ENCODE data around the gene UBAC1.

UBAC1 gene, protein sequence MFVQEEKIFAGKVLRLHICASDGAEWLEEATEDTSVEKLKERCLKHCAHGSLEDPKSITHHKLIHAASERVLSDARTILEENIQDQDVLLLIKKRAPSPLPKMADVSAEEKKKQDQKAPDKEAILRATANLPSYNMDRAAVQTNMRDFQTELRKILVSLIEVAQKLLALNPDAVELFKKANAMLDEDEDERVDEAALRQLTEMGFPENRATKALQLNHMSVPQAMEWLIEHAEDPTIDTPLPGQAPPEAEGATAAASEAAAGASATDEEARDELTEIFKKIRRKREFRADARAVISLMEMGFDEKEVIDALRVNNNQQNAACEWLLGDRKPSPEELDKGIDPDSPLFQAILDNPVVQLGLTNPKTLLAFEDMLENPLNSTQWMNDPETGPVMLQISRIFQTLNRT

DNA sequence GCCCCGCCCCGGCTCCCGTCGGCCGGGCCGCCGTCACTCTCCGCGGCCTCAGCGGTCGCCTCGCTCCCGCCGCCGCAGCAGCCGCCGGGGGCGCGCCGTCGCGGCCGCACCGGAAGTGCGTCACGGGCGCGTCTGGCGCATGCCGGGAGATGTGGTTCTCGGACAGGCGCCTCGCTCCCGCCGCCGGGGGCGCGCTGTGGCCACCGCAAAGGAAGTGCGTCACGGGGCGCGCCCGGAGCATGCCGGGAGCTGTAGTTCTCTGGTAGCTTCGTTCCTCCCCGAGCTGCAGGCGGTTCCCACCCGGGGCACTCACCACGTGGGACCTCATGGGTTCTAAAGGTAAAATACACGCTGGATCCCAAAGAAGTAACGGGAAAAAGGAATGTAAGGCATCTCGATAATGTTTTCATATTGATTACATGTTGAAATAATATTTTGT, at the start of gene UBAC1:
Gene UBAC1, minus strand, starts transcription at position 97 of the 439 bp plus-strand sequence. CDS start 211 bp downstream, outside the sequence.
- H3K4me3 ChIP-seq (ENCODE audit: low read length) = peak within 1 kb of the TSS; percentile 71
- H2AFZ ChIP-seq (ENCODE audit: low read depth, low read length) = peak within 1 kb of the TSS; percentile 75
- no peaks in the 10 kb centered on the region for H3K9me3 ChIP-seq (ENCODE audit: low read length)
- peaks cover 27% of the 10 kb centered on the region for H3K4me1 ChIP-seq (ENCODE audit: insufficient read depth, low read length)
- no peaks in the 10 kb centered on the region for H3K27me3 ChIP-seq (ENCODE audit: insufficient read depth, low read length)
- no peaks in the 10 kb centered on the region for H3K36me3 ChIP-seq (ENCODE audit: insufficient read depth, low read length)

DNA sequence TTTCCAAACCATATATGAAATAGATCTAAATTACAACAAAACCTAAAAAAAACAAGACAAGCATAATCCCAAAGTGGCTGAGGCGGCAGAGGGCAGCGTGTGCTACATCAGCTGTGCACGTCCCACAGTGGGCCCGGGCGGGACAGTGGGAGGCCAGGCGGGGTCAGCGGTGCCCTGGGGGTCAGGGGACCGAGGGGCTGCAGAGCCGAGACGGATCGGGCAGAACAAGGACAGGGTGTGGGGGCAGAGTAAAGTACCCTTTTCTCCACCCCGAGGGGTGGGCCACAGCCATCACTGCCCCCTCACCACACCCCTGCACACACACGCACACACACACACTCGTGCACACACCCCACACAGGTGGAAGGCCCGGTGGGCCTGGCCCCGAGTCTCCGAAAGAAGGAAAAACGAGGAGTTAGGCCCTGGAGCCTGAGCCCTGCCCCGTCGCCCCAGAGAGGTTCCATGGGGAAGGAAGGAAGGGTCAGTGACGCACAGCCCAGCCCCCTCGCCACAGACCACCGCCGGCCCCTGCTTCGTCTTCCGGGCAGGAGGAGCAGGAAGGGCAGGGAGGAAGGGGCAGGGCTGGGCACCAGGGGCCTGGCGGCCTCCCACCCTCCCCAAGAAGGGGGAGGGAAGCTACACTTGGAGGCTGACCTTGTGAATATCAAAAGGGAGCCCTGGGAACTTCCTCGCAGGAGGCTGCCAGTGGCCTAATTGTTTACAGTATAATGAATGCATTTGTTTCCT, 49.6 kb upstream of the UBAC1 start:
- Histone ChIP-seq H3K9me3 (ENCODE audit: low read length) (peaks cover 4% of the 10 kb centered on the region), H3K27me3 (ENCODE audit: insufficient read depth, low read length) (no peaks in the 10 kb centered on the region), H2AFZ (ENCODE audit: low read depth, low read length) (no peak overlapping the region), H3K4me3 (ENCODE audit: low read length) (no peak overlapping the region), H3K36me3 (ENCODE audit: insufficient read depth, low read length) (peaks cover 4% of the 10 kb centered on the region), H3K4me1 (ENCODE audit: insufficient read depth, low read length) (peaks cover 40% of the 10 kb centered on the region)

DNA sequence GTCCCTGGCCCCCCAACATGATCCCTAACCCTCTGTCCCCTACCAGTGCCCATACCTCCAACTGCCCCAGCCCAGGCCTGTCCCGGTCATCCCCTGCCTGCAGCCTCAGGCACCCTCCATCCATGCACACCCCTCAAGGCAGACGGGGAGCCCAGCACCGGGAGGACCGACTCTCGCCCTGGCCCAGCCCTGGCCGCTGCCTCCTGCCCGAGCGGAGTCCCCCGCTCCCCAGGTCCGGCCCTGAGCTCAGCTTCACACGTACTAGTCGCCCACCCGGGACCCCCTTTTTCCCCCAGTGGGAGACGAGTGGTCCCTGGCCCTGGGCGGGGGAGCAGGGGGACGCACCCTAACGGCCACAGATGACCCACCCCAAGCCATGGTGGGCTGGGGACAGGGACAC, 49.0 kb upstream of the UBAC1 start:
- peaks cover 4% of the 10 kb centered on the region for H3K36me3 ChIP-seq (ENCODE audit: insufficient read depth, low read length)
- no peak overlapping the region for H3K4me3 ChIP-seq (ENCODE audit: low read length)
- peaks cover 4% of the 10 kb centered on the region for H3K9me3 ChIP-seq (ENCODE audit: low read length)
- H3K27me3 ChIP-seq (ENCODE audit: insufficient read depth, low read length) = no peaks in the 10 kb centered on the region
- H2AFZ ChIP-seq (ENCODE audit: low read depth, low read length) = no peak overlapping the region
- peaks cover 46% of the 10 kb centered on the region for H3K4me1 ChIP-seq (ENCODE audit: insufficient read depth, low read length)

DNA sequence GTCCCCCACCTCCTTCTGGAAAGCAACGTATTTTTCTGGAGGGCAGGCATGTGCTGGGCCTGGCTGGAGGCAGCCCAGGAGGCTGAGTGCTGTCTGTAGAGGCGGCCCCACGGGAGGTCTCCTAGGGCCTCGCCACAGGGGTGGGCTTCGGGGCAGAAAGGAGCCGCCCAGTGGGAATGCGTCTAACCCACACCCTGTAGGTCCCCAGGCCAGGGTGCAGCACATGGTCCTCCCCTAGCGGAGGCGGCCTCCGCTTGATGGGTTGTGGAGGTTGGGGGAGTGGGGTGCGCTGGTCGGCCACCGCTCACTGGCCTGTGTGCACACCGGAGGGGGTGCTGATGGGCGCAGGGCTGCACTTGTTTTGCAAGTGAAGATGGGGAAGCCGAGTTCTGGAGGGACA, 48.3 kb upstream of the UBAC1 start:
- H3K4me1 ChIP-seq (ENCODE audit: insufficient read depth, low read length) = peaks cover 53% of the 10 kb centered on the region
- H3K27me3 ChIP-seq (ENCODE audit: insufficient read depth, low read length) = no peaks in the 10 kb centered on the region
- no peak overlapping the region for H2AFZ ChIP-seq (ENCODE audit: low read depth, low read length)
- no peak overlapping the region for H3K4me3 ChIP-seq (ENCODE audit: low read length)
- H3K36me3 ChIP-seq (ENCODE audit: insufficient read depth, low read length) = peaks cover 4% of the 10 kb centered on the region
- peaks cover 4% of the 10 kb centered on the region for H3K9me3 ChIP-seq (ENCODE audit: low read length)

DNA sequence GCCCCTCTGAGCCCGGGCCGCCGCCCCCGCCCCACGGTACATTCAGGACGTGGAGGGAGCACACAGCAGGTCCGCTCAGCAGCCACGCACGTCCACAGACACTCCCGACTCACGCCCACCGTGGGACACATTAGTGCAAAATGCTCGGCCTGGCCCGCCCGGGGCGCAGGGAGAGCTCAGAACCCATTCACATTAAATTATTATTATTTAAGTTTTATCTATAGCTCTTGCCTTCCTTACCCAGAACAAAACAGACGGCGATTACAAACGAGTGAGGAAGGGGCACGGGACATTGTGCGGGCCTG, 47.5 kb upstream of the UBAC1 start:
- H2AFZ ChIP-seq (ENCODE audit: low read depth, low read length) = no peak overlapping the region
- H3K9me3 ChIP-seq (ENCODE audit: low read length) = peaks cover 4% of the 10 kb centered on the region
- peaks cover 3% of the 10 kb centered on the region for H3K36me3 ChIP-seq (ENCODE audit: insufficient read depth, low read length)
- no peaks in the 10 kb centered on the region for H3K27me3 ChIP-seq (ENCODE audit: insufficient read depth, low read length)
- no peak overlapping the region for H3K4me3 ChIP-seq (ENCODE audit: low read length)
- peaks cover 61% of the 10 kb centered on the region for H3K4me1 ChIP-seq (ENCODE audit: insufficient read depth, low read length)

DNA sequence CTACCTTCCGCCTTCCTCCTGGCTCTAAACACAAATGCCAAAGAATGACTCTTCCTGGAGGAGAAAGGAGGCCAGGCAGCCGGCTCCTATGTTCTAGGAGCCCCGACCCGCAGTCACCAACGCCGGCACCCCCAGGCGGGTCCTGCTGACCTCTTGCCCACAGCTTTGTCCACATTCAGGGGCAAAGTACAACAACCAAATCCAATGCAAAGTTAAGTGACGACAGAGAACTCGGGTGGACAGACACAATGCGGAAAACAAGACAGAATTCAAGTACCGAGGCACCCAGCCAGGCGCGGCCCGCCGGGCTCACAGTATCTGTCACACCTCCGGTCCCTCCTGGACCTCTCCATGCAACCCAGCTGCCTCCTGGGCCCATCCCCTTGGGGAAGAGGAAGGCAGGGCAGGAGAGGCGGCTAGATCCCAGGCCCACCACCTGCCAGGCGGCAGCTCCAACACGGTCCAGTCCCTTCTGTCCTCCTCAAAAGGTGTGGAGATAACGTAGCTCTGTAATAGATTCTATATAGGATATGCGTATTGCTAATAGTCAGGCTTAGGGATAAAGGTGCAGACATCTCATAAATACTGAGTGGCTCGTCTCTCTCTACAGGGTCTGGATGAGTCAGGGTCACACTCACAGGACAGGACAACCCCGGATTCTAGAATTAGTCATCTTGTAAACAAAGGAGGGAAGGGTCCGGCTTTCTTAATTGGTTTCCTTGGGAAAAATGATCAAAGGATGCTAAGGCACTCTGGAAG, 46.9 kb upstream of the UBAC1 start:
- peaks cover 2% of the 10 kb centered on the region for H3K36me3 ChIP-seq (ENCODE audit: insufficient read depth, low read length)
- H2AFZ ChIP-seq (ENCODE audit: low read depth, low read length) = no peak overlapping the region
- peaks cover 67% of the 10 kb centered on the region for H3K4me1 ChIP-seq (ENCODE audit: insufficient read depth, low read length)
- H3K9me3 ChIP-seq (ENCODE audit: low read length) = peaks cover under 1% of the 10 kb centered on the region
- H3K27me3 ChIP-seq (ENCODE audit: insufficient read depth, low read length) = no peaks in the 10 kb centered on the region
- H3K4me3 ChIP-seq (ENCODE audit: low read length) = no peak overlapping the region

DNA sequence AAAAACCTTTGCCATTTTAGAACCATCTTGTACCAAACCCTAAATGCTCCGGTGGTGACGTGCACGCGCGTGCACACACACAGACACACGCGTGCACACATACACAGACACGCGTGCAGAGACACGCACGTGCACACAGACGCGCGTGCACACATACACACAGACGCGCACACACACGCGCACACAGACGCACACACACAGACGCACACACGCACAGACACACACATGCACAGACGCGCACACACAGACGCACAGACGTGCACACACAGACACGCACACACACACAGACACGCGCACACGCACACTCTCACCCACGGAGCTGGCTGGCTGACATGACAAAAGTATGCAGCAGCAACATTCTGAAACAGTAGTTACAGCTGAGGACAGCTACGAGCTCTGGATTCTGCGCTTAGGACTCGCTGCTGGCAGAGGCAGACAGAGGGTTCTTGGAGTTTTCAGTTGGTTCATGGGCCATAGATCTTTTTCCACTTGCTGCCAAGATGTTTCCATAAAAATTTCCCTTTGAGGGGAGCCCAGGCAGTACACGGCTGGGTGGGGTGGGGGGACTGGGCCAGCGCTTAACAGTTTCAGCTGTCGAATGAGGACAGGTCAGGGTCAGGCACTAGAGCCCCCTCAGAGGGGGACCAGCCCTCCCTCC, 46.2 kb upstream of the UBAC1 start:
- no peaks in the 10 kb centered on the region for H3K9me3 ChIP-seq (ENCODE audit: low read length)
- H2AFZ ChIP-seq (ENCODE audit: low read depth, low read length) = no peak overlapping the region
- no peaks in the 10 kb centered on the region for H3K27me3 ChIP-seq (ENCODE audit: insufficient read depth, low read length)
- peaks cover 2% of the 10 kb centered on the region for H3K36me3 ChIP-seq (ENCODE audit: insufficient read depth, low read length)
- no peak overlapping the region for H3K4me3 ChIP-seq (ENCODE audit: low read length)
- peaks cover 70% of the 10 kb centered on the region for H3K4me1 ChIP-seq (ENCODE audit: insufficient read depth, low read length)

DNA sequence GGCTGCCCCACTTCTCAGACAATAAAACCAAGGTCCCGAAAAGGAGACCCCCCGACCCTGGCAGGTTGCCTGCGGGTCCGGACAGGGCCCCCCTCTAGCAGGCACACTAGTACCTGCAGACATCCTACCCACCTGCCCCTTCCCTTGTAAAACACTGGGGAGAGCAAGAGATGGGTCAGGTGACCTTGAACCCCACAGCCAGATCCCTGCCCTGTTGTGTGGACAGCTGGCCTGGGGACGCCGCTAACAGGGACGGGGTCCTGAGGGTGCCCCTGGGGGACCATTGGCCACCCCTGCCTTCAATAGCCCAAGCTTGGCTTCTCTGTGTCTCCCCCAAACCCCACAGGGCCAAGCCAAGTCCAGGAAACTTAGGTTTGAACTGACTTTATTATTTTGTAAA, 45.0 kb upstream of the UBAC1 start:
- Histone ChIP-seq H3K27me3 (ENCODE audit: insufficient read depth, low read length) (no peaks in the 10 kb centered on the region), H2AFZ (ENCODE audit: low read depth, low read length) (no peak overlapping the region), H3K9me3 (ENCODE audit: low read length) (no peaks in the 10 kb centered on the region), H3K4me1 (ENCODE audit: insufficient read depth, low read length) (peaks cover 72% of the 10 kb centered on the region), H3K36me3 (ENCODE audit: insufficient read depth, low read length) (no peaks in the 10 kb centered on the region), H3K4me3 (ENCODE audit: low read length) (no peak overlapping the region)

DNA sequence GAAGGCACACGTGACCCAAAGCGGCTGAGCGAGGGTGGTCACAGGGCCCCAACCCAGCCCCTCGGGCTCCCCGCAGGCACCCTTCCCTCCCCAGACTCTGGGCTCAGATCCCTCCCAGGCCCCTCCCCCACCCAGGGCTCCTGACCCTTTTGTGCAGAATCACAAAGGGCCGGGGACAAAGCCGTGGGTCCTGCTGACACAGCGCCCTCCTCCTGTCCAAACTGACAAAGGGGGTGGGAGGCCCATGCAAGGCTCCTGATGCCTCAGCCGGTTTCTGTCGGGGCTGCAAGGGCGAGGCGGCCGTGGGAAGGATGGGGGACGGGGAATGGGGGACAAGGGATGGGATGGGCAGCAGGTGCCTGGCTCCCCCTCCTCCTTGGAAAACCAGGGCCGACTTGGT, 43.5 kb upstream of the UBAC1 start:
- H3K4me3 ChIP-seq (ENCODE audit: low read length) = no peak overlapping the region
- H3K4me1 ChIP-seq (ENCODE audit: insufficient read depth, low read length) = peaks cover 72% of the 10 kb centered on the region
- H3K36me3 ChIP-seq (ENCODE audit: insufficient read depth, low read length) = no peaks in the 10 kb centered on the region

DNA sequence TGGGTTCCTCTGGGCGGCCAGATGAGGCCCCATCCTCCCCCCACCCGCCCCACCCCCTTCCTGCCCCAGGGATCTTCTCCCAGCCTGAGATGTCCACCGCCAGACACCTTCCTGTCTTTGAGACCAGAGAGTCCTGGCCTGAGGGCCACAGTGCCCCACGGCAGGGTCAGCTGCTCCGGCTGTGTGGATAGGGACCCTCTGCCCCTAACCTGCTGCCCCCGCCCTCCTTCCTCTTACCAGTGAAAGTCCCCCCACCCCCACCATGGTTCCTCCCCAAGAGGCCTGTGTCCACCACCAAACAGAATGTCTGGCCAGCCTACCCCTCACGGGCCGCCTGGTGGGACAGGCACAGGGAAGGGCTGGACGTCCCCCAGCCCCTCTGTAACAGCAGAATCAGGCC, 43.0 kb upstream of the UBAC1 start:
- Histone ChIP-seq H3K4me1 (ENCODE audit: insufficient read depth, low read length) (peaks cover 69% of the 10 kb centered on the region), H2AFZ (ENCODE audit: low read depth, low read length) (no peak overlapping the region), H3K9me3 (ENCODE audit: low read length) (no peaks in the 10 kb centered on the region), H3K27me3 (ENCODE audit: insufficient read depth, low read length) (no peaks in the 10 kb centered on the region), H3K36me3 (ENCODE audit: insufficient read depth, low read length) (no peaks in the 10 kb centered on the region), H3K4me3 (ENCODE audit: low read length) (no peak overlapping the region)

More for the DNA sequence above, 43.5 kb upstream of the UBAC1 start:
- Histone ChIP-seq H3K9me3 (ENCODE audit: low read length) (no peaks in the 10 kb centered on the region), H3K27me3 (ENCODE audit: insufficient read depth, low read length) (no peaks in the 10 kb centered on the region), H2AFZ (ENCODE audit: low read depth, low read length) (no peak overlapping the region)

DNA sequence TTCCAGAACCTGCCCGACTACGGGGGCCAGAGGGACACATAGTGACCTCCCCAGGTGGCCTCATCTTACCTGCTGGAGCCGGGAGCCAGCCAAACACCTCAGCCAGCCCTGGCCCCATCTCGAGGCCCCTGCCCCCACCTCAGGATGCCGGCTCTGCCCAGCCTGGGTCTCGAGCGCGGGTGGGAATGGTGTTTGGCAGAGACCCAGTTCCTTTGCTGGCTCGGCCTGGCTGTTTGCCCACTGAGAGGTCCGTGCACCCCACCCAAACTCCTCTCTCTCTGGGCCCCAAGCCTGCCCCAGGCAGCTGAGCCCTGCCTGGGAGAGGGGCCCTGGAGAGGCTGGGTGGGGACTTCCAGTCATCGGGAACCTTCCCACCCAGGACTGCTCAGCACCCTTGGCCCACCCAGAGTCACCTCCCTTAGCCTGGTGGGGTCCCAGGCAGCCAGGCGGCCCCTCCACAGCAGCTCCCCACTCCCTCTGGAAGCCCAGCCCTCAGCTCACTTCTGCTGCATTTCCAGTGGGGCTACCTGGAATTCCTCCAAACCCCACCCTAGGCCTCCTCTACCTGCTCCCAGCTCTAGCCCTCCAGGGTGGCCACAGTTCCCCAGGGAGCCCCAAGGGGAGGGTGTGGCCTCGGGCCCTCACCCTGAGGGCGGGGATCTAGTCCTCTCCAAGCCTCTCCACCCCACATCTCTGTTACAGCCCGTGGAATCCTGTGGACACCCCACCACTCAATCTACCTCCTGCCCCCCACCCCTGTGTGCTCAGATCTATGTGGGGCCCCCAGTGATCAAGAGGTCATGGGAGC, 42.4 kb upstream of the UBAC1 start:
- Histone ChIP-seq H3K27me3 (ENCODE audit: insufficient read depth, low read length) (no peaks in the 10 kb centered on the region), H3K9me3 (ENCODE audit: low read length) (no peaks in the 10 kb centered on the region), H3K4me3 (ENCODE audit: low read length) (no peak overlapping the region), H3K36me3 (ENCODE audit: insufficient read depth, low read length) (no peaks in the 10 kb centered on the region), H2AFZ (ENCODE audit: low read depth, low read length) (no peak overlapping the region), H3K4me1 (ENCODE audit: insufficient read depth, low read length) (peaks cover 63% of the 10 kb centered on the region)

DNA sequence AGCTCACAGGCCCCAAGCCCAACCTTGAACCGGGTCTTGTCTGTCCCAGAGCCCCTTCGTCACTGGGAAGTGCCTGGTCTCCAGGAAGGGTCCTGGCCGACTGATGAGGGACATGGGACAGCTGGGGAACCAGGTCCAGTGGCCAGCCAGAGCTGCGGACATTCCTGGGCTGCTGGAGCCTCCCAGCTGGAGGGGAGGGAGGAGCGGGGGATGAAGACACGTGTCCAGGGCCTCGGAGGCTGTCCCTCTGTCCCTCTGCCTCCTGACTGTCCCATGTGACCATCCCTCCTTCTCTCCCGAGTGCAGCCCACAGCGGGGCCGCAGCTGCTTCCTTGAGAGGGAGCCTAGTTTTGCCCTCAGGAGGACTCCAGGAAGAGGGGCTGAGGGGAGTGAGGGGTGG, 41.7 kb upstream of the UBAC1 start:
- H3K9me3 ChIP-seq (ENCODE audit: low read length) = no peaks in the 10 kb centered on the region
- no peak overlapping the region for H2AFZ ChIP-seq (ENCODE audit: low read depth, low read length)
- H3K36me3 ChIP-seq (ENCODE audit: insufficient read depth, low read length) = no peaks in the 10 kb centered on the region
- H3K4me1 ChIP-seq (ENCODE audit: insufficient read depth, low read length) = peaks cover 59% of the 10 kb centered on the region
- H3K27me3 ChIP-seq (ENCODE audit: insufficient read depth, low read length) = no peaks in the 10 kb centered on the region
- no peak overlapping the region for H3K4me3 ChIP-seq (ENCODE audit: low read length)
